ENCODE measurements around the gene R3HDM4. TPM values are rescaled to one million over a fixed set of nuclear protein-coding genes. Genes with fewer than 3 reads are reported as not detected.

Gene R3HDM4
- total and polyA plus RNA-seq, 2 donors (not counting 3 experiments of a cell fraction or from before 2014, with no cell fraction given), result 51.8 to 53.9 TPM

- Histone ChIP-seq H2AFZ (ENCODE audit: low read depth, low read length) (no peak overlapping the region), H3K79me2 (ENCODE audit: control insufficient read depth, insufficient read depth, low read length) (no peaks in the 10 kb centered on the region), H3K27ac (ENCODE audit: insufficient read depth, low read depth, low read length) (no peak overlapping the region)
Observed at GRCh38 chr19:952680-953444, 39.8 kb upstream of the R3HDM4 start.

More at GRCh38 chr19:952680-953444, 39.8 kb upstream of the R3HDM4 start:
- BruUV-seq (replicated peaks), result no TSS peak
- dilution Hi-C loops (cut with MboI; ENCODE audit: extremely low pct_ligation_motif_present, low sequenced_read_pairs), result no loop called here
- FAIRE-seq, result no peak
- peaks cover 4% of the 10 kb centered on the region for H3K4me1 ChIP-seq (ENCODE audit: control insufficient read depth, extremely low read depth, insufficient read depth, low read length)
- H3K9ac ChIP-seq (replicated peaks; ENCODE audit: extremely low read depth, insufficient read depth, low read length), result no peak overlapping the region
- H3K4me2 ChIP-seq (ENCODE audit: insufficient read depth, low read length), result no peak overlapping the region
- ChIA-PET POLR2A (no interaction called here), CTCF (interaction anchor here (1.5 kb wide), 1 partner anchor 48 kb away, joined by 3 read pairs; no protein-coding TSS in a partner anchor)
- TF ChIP-seq EZH2 (IDR thresholded peaks at IDR 0.05; ENCODE audit: borderline replicate concordance, low read depth, low read length, severe bottlenecking) (no peak), POLR2A (IDR thresholded peaks at IDR 0.05; ENCODE audit: low read depth, low read length) (no peak), MYC (IDR thresholded peaks at IDR 0.05; ENCODE audit: low read depth, low read length) (no peak), GATA2 (IDR thresholded peaks at IDR 0.05; ENCODE audit: insufficient read depth, insufficient read length, low read depth, low read length) (no peak), FOS (IDR thresholded peaks at IDR 0.05; ENCODE audit: borderline replicate concordance, insufficient read depth, low read length) (no peak), JUN (IDR thresholded peaks at IDR 0.05; ENCODE audit: borderline replicate concordance, insufficient read depth, insufficient read length, low read depth) (no peak), POLR2AphosphoS5 (IDR thresholded peaks at IDR 0.05; ENCODE audit: insufficient read depth, low read depth, low read length) (no peak), CTCF (IDR thresholded peaks at IDR 0.05; ENCODE audit: extremely low read depth in 1 of 2, insufficient read depth in 1 of 2, low read depth in 1 of 2, low read length in 2 of 2) (no peak)
- TF ChIP-seq, protein P1, sequence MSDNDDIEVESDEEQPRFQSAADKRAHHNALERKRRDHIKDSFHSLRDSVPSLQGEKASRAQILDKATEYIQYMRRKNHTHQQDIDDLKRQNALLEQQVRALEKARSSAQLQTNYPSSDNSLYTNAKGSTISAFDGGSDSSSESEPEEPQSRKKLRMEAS (IDR thresholded peaks at IDR 0.05; ENCODE audit: insufficient read depth, insufficient read length), result no peak
- H3K9me3 ChIP-seq (replicated peaks; ENCODE audit: control insufficient read depth, insufficient read depth, low read length), result no peaks in the 10 kb centered on the region
- intact Hi-C loops (cut with micrococcal nuclease), result no loop called here
- no peak overlapping the region for H3K4me3 ChIP-seq (replicated peaks in 1 of 3; ENCODE audit: insufficient read depth in 1 of 3, low read depth in 1 of 3, low read length in 3 of 3)
- no peaks in the 10 kb centered on the region for H4K20me1 ChIP-seq (replicated peaks; ENCODE audit: control insufficient read depth, extremely low read depth, insufficient read depth, low read length)
- H3K36me3 ChIP-seq (ENCODE audit: control insufficient read depth in 2 of 2, extremely low read depth in 1 of 2, insufficient read depth in 2 of 2, low read length in 2 of 2), result no peaks in the 10 kb centered on the region
- no peaks in the 10 kb centered on the region for H3K9me1 ChIP-seq (replicated peaks; ENCODE audit: control insufficient read depth, extremely low read depth, insufficient read depth, low read length)
- no peaks in the 10 kb centered on the region for H3K27me3 ChIP-seq (ENCODE audit: control insufficient read depth in 2 of 2, insufficient read depth in 2 of 2, low read length in 2 of 2)
- DNase-seq (ENCODE audit: low read depth, low spot score), result no peak

All from endothelial cell of umbilical vein (primary cell).